BJ (cell line): ENCODE results near the gene WFDC10A. TPM values are rescaled to one million over a fixed set of nuclear protein-coding genes. Genes with fewer than 3 reads are reported as not detected.

ENCODE experiments used
- CTCF ChIA-PET: fragments of 350-600 bp; formaldehyde crosslinking; extraction: SDS; loops from one replicate; lab custom pipeline; 2021; ENCODE audit warnings: antibody characterized with exemption, inconsistent platforms; lab: Yijun Ruan, JAX
- POLR2A ChIA-PET: fragments of 300-600 bp; sonication (Branson Sonifier 250); formaldehyde crosslinking; extraction: SDS; loops from one replicate; lab custom pipeline; 2021; ENCODE audit warnings: antibody characterized with exemption; lab: Charles Lee
- DNase-seq: peaks from one replicate; pipeline ENCODE4 v3.0.0-alpha.2; 2011; ENCODE audit warnings: low read depth
- H3K27me3 ChIP-seq: 2 replicates; pipeline ENCODE4 v1.6.0; 2011; ENCODE audit warnings: low read length; ENCODE audit not compliant: control insufficient read depth, insufficient read depth
- H3K36me3 ChIP-seq: 2 replicates; pipeline ENCODE4 v1.5.1; 2011; ENCODE audit warnings: low read length; ENCODE audit not compliant: control insufficient read depth, insufficient read depth
- H3K4me3 ChIP-seq: 2 replicates; pipeline ENCODE4 v1.5.1; 2011; ENCODE audit warnings: low read depth, mild to moderate bottlenecking, control low read depth, low read length
- CTCF ChIP-seq: IDR thresholded peaks from 2 replicates; pipeline ENCODE4 v1.5.1; 2011; ENCODE audit warnings: low read depth, mild to moderate bottlenecking, control low read depth, inconsistent platforms, low read length, moderate library complexity; ENCODE audit not compliant: insufficient read depth
- polyA plus RNA-seq: library from polyadenylated mRNA; depleted of rRNA; stranded (reverse); fragments of >200 nt; gene quantifications from 2 replicates; pipeline ENCODE4 v1.2.3, GENCODE V29; 2011

Gene WFDC10A
- polyA plus RNA-seq, 1 experiment = not detected

- TF ChIP-seq CTCF = no peak
- CTCF ChIA-PET = interaction anchor here (1.1 to 2.5 kb wide), 3 partner anchors 18 to 160 kb away, joined by 3 to 10 read pairs (median 4); partner anchors contain the start of gene WFDC10A
- DNase-seq = peak; percentile 48
- no peaks in the 10 kb centered on the region for H3K27me3 ChIP-seq
- no peak overlapping the region for H3K4me3 ChIP-seq
- POLR2A ChIA-PET = no interaction called here
- no peaks in the 10 kb centered on the region for H3K36me3 ChIP-seq
Measured at GRCh38 chr20:45611054-45611453, 18.5 kb upstream of the WFDC10A start.

- Histone ChIP-seq H3K4me3 (no peak overlapping the region), H3K36me3 (no peaks in the 10 kb centered on the region), H3K27me3 (no peaks in the 10 kb centered on the region)
- DNase-seq = no peak
- no peak for TF ChIP-seq CTCF
- ChIA-PET CTCF (no interaction called here), POLR2A (no interaction called here)
Measured at GRCh38 chr20:45612314-45612713, 17.2 kb upstream of the WFDC10A start.

GRCh38 chr20:45617591-45617990 is 11.9 kb upstream of the WFDC10A start:
- Histone ChIP-seq H3K4me3 (no peak overlapping the region), H3K27me3 (no peaks in the 10 kb centered on the region), H3K36me3 (no peaks in the 10 kb centered on the region)
- ChIA-PET CTCF (interaction anchor here (1.2 to 3.5 kb wide), 3 partner anchors 10 to 123 kb away, joined by 3 to 13 read pairs (median 3); partner anchors contain the start of gene WFDC10A), POLR2A (no interaction called here)
- no peak for DNase-seq
- no peak for TF ChIP-seq CTCF

GRCh38 chr20:45621593-45621992 is 7.9 kb upstream of the WFDC10A start:
- no peak for TF ChIP-seq CTCF
- ChIA-PET CTCF (no interaction called here), POLR2A (no interaction called here)
- Histone ChIP-seq H3K36me3 (no peaks in the 10 kb centered on the region), H3K27me3 (no peaks in the 10 kb centered on the region), H3K4me3 (no peak overlapping the region)
- no peak for DNase-seq

- no peaks in the 10 kb centered on the region; the same call in 1 of the 2 replicates for H3K27me3 ChIP-seq
- no peak overlapping the region for H3K4me3 ChIP-seq
- no peak for TF ChIP-seq CTCF
- no peaks in the 10 kb centered on the region for H3K36me3 ChIP-seq
- DNase-seq = no peak
- POLR2A ChIA-PET = no interaction called here
- CTCF ChIA-PET = interaction anchor here (0.9 to 1.0 kb wide), 2 partner anchors 13 to 145 kb away, joined by 3 read pairs; no protein-coding TSS in a partner anchor
Measured at GRCh38 chr20:45626540-45626939, 3.0 kb upstream of the WFDC10A start.
